Eye (tissue), 1 donor: ENCODE measurements around the gene OSBPL7.

Source experiments
- DNase-seq: peaks from one replicate; pipeline ENCODE4 v3.0.0-alpha.2; 2015

The OSBPL7 gene

GRCh38 chr17:47846716-47847340 is 25.2 kb upstream of the OSBPL7 start:
- DNase-seq: no peak

GRCh38 chr17:47845716-47846075 is 24.1 kb upstream of the OSBPL7 start:
- DNase-seq: no peak

DNA sequence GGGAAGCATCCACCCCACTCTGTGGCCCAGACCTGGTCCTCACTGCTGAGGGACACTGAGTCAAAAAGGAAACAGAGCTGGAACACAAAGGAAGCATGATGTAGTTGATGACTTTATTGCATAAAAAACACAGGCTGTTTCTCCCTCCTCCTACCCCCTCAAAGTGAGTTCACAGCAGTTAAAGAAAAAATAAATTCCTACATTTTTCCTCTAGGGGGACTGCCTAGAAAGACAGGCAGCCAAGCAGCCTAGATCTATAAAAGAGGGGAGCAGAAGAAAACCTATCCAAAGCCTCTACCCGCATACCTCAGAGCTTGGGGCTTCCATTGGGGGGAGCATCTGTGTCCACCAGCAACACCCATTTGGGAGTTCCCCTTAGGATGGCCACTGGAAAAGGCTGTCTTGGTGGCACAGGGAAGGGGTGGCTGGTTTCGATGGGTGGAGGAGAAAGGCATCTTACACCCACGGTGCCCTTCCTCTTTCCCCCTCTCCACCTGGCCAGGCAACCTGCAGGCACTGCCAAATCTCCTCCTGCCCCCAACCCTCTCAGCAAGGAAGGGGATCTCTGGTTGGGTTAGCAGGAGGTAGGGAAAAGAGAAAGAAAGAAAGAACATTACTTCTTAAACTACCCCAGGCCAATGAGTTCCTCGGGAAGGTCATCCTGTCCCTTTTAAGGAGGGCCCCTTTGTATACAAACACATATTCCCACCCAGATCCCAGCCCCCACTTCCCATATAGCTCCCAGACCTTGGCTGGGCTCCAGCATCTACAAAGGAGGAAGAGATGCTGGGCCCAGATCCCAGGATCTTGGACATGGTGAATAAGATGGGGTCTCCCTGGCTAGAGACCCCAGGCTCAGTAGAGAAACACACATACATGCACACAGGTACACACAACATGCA is 23.5 kb upstream of the OSBPL7 start:
- no peak for DNase-seq

GRCh38 chr17:47844227-47844626 is 22.6 kb upstream of the OSBPL7 start:
- no peak for DNase-seq

GRCh38 chr17:47843391-47843730 is 21.8 kb upstream of the OSBPL7 start:
- no peak for DNase-seq

DNA sequence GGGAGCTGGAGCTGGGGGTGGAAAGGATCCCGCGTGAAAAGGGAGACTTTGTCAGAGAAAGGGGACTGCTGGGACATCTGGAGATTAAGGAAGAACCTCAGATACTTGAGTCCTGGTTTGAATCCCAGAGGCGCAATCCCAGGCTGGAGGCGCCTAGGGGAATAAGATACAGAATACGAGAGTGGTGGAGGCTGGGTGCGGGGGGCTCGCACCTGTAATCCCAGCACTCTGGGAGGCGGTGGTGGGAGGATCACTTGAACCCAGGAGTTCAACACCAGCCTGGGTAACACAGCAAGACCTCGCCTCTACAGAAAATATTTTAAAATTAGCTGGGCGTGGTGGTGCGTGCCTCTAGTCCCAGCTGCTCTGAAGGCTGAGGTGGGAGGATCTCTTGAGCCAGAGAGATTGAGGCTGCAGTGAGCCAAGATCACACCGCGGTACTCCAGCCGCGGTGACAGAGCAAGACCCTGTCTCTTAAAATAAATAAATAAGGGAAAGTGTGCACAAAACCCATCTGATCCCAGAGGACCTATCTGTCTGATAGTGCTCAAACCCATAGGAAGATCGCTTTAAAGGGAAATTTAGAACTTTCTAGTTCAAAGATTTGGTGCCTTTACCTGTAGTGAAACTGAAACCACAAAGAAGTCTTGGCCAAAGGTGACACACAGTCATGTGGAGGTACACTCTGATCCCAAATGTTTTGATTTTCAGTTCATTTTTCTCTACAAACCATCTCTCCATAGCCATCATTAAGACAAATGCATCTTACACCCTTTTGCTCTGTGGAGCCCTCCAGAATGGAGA is 20.1 kb upstream of the OSBPL7 start:
- DNase-seq: no peak

DNA sequence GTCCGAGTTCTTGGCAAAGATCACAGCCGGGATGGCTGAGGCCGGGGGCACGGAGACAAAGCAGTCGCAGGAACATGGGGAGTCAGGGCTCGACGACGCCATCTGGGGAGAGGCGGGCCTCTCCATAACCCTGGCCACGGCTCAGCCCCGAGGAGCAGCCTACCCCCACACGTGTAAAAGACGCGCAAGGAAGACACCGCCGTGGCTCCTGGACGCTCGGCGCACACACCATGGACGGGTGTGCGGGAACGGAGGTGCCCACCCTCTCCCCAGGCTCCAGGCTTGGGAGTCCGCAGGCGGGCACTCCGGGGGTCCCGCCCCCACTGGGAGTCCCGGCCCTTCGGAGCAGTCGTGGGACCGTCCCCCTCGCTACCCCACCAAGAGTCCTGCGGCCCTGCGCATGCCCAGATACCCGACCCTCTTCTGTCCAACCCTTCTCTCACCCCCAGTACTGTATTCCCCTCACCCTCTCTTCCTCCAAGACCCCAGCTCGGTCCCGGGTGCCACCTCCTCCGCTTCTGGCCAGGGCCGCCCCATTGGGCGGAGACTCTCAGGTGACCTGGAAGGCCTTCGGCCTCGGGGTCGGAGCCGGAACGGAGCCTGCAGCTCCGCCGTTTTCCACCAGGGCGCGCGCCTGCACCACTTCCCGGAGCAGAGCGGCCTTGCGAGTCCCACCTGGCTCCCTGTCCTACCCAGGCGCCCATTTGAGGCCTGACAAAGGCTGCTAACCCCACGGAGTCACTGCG is 19.3 kb upstream of the OSBPL7 start, which contains the start of gene SCRN2:
Gene SCRN2, minus strand, starts transcription at position 532 of the 746 bp plus-strand sequence. Its CDS starts 430 bp downstream, at position 102.
- DNase-seq: peak; percentile 96

- DNase-seq: no peak
Measured at GRCh38 chr17:47840001-47840741, 18.6 kb upstream of the OSBPL7 start.

DNA sequence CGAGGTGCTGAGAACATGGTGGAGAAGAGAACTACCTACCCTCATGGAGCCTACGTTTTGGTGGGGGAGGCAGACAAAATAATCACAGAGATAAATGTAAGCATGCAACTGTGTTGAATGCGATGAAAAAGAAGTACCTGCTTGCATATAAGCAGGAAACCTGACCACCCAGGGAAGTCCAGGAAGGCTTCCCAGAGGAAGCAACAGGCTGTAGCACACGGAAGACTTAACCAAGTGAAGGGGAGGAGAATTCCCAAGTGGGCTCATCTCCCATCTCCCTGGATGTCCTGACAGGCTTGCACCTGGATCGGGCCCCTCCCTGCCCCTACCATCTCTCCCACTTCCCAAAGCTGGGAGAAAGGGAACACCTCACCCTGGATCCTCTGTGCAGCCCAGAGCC is 17.5 kb upstream of the OSBPL7 start:
- DNase-seq: no peak

- DNase-seq: no peak
Measured at GRCh38 chr17:47838636-47839035, 17.0 kb upstream of the OSBPL7 start.

- no peak for DNase-seq
Measured at GRCh38 chr17:47837401-47838039, 15.9 kb upstream of the OSBPL7 start.

- no peak for DNase-seq
Measured at GRCh38 chr17:47836601-47837000, 15.0 kb upstream of the OSBPL7 start.

- no peak for DNase-seq
Measured at GRCh38 chr17:47834756-47835155, 13.2 kb upstream of the OSBPL7 start.

- no peak for DNase-seq
Measured at GRCh38 chr17:47831934-47832327, 10.3 kb upstream of the OSBPL7 start.

DNA sequence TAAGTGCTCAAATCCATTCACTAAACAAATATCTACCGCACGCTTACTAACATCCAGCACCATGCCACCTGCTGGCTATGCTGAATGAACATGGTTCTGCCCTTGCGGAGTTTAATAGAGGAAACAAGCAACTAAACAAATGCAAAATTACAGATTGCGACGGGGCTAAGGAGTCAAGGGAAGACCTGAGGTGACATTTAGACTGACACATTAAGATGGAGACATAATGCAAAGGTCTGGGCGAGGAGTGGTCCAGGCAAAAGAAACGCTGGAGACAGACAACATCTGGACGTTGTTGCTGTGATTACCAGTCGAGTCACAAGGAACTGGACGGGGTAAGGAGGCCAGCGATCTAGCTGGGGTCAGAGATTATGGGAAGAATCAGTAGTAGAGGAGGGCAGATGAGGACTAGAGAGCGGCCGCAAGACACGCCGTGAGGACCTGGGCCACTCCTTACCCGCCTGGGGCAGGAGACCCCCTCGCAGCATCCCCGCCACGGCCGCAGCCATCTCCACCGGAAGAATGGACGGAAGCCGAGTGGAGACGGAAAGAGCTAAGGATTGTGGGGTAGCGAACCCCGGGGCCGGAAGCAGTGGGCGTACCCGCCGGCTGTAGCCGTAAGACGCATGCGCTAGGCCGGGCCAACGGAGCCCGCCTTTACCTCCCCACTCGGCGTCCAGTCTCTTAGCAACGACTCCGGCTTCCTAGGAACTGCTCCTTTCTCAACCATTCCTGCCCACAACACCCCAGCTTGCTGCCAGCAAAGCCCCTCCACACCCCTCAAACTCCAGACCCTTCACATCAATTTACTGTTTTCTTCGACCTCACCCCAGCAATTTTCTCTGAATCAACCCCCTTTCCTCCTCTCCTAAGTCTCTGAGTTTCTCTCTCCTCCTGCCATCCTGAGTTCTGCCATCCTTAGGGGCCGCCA is 9.7 kb upstream of the OSBPL7 start, which contains the start of the genes LRRC46 and MRPL10:
Gene LRRC46, plus strand, starts transcription at position 668 of the 931 bp plus-strand sequence. CDS start 320 bp downstream, outside the sequence.
Gene MRPL10, minus strand, starts transcription at position 539 of the 931 bp plus-strand sequence. Its CDS starts 30 bp downstream, at position 509.
- peak; percentile 98 for DNase-seq

GRCh38 chr17:47830396-47831002 is 8.9 kb upstream of the OSBPL7 start:
- no peak for DNase-seq

GRCh38 chr17:47829870-47830269 is 8.3 kb upstream of the OSBPL7 start:
- no peak for DNase-seq

DNA sequence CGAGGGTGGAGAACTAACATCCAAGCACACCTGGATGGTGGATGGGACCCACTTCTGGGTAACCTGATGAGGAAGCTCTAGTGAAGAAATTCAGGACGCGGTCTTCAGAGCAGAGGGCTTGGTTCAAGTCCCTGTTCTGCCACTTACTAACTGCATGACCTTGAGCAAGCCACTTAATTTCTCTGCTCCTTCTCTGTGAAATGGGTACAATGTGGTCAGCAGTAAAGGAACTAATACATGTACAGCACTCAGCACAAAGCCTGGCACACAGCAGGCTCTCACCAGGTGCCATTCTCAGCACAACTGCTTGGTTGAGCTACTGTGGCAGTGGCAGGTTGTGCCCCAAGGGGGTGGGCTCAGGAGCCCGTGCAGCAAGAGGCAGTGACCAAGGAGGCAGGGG is 1.9 kb upstream of the OSBPL7 start:
- no peak for DNase-seq

GRCh38 chr17:47822785-47823184 is 1.2 kb upstream of the OSBPL7 start:
- no peak for DNase-seq

GRCh38 chr17:47821031-47821423 is 567 bp downstream of the OSBPL7 start:
- DNase-seq: no peak
